HG02943 (cell line): ENCODE results near the gene IPCEF1.

ENCODE experiments used
- ATAC-seq: cut with Tn5 transposase; IDR thresholded peaks from one replicate; pipeline ENCODE4 v1.9.1; 2021; ENCODE audit warnings: mild to moderate bottlenecking, low read depth, moderate library complexity; ENCODE audit not compliant: unreplicated experiment

The IPCEF1 gene

DNA sequence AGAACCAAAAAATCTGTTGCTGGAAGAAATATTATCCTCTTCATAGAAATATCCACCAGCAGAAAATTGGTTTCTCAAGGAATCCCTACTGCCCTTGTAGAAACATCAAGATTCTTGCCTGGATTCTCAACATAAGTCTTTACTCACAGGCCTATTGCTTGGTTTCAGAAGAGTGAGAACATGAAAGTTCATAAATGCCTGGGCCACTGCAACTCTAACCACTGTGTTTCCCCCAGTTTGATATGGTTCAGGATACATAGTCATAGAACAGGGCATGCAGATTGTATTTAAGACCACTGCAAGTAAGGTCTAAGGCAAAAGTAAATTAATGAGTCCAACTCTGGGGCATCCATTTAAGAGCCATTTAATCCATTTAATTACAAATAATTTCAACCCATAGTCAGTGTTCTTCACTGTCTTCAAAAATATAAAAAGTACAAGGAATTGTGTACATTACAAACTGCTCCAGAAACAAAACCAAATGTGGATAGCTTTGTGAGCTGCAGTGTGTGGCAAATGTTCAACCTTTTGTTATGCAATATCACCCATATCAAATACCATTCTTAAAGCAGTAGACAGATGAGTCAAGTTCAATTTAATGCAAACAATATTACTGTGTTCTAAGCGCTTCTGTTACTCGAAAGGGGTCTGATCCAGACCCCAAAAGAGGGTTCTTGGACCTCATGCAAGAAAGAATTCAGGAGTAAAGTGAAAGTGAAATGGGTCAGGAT is 234.2 kb downstream of the IPCEF1 start:
- no peak for ATAC-seq

- ATAC-seq = no peak
Measured at GRCh38 chr6:154117485-154117884, 239.1 kb downstream of the IPCEF1 start.

GRCh38 chr6:154113392-154113791 is 243.2 kb downstream of the IPCEF1 start:
- no peak for ATAC-seq

GRCh38 chr6:154112181-154112809 is 244.3 kb downstream of the IPCEF1 start:
- no peak for ATAC-seq

GRCh38 chr6:154111025-154111424 is 245.6 kb downstream of the IPCEF1 start:
- no peak for ATAC-seq

GRCh38 chr6:154106251-154106650 is 250.4 kb downstream of the IPCEF1 start:
- no peak for ATAC-seq
